Erythroblast (primary cell): Measurements from ENCODE around the gene AP2A1.

Source experiments
- GATA1 ChIP-seq: IDR thresholded peaks from 2 replicates; pipeline ENCODE4 v1.6.1; 2011; ENCODE audit warnings: low read depth, mild to moderate bottlenecking, control low read depth, low read length, moderate library complexity
- POLR2A ChIP-seq: IDR thresholded peaks from 2 replicates; pipeline ENCODE4 v1.6.1; 2011; ENCODE audit warnings: mild to moderate bottlenecking, low read length

GRCh38 chr19:49807904-49808675, 41.3 kb downstream of the AP2A1 start:
- TF ChIP-seq POLR2A: no peak
- TF ChIP-seq GATA1: no peak
